Bronchial epithelial cell (primary cell): ENCODE data around the gene EPHA1. TPM values are rescaled to one million over a fixed set of nuclear protein-coding genes. Genes with fewer than 3 reads are reported as not detected.
A peak's percentile ranks its signal among the peaks of the same experiment; 100 is the strongest.

Experiments
- DNase-seq: peaks from one replicate; pipeline ENCODE4 v3.0.0-alpha.2; 2010; ENCODE audit warnings: low read depth
- FAIRE-seq: peaks from 2 replicates; lab custom pipeline; 2011; peaks lifted over from hg19 to GRCh38; lab: Jason Lieb, UNC
- H3K27me3 ChIP-seq: 2 replicates; pipeline ENCODE4 v1.5.1; 2011; ENCODE audit warnings: low read length; ENCODE audit not compliant: control insufficient read depth, insufficient read depth
- H3K36me3 ChIP-seq: 2 replicates; pipeline ENCODE4 v1.5.1; 2011; ENCODE audit warnings: low read length; ENCODE audit not compliant: control insufficient read depth, insufficient read depth
- H3K4me3 ChIP-seq: 2 replicates; pipeline ENCODE4 v1.5.1; 2011; ENCODE audit warnings: mild to moderate bottlenecking, low read depth, low read length, control low read depth
- total RNA-seq: library from RNA; depleted of rRNA; stranded (reverse); fragments of >200 nt; gene quantifications from 2 replicates; pipeline ENCODE4 v1.2.1, GENCODE V29; 2014
- TF ChIP-seq, protein P1 (sequence below): IDR thresholded peaks from 2 replicates; pipeline ENCODE4 v1.5.1; 2011; ENCODE audit warnings: mild to moderate bottlenecking, moderate library complexity, low read length, control low read depth, inconsistent platforms; ENCODE audit not compliant: insufficient read depth, severe bottlenecking

Gene EPHA1
- total RNA-seq, 1 donor from 2014 or later, result 19.0 TPM

DNA sequence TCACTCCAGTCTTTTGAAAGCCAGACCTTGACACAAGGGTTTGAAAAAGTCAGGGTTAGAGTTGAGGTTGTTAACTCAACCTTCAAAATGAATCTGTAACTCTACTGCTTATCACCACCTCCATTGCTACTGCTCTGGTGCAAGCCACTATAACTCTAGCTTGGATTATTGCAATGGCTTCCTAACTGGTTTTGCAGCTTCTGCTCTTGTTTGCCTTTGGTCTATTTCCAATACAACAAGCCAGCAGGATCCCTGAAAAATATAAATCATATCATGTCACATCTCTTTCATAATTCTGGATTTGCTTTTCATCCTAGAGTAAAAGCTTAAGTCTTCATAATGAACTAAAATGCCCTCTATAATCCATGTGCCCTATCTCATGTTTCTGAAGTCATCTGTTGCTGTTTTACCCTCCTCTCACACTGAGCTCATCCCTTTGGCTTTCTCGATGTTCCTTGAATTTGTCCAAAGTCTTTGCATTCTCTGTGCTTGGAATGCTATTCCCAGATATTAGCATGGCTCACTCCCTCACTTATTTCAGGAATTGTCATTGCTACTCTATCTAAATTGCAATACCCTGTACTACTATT is 45.5 kb upstream of the EPHA1 start:
- H3K4me3 ChIP-seq, result no peak overlapping the region
- H3K36me3 ChIP-seq, result no peaks in the 10 kb centered on the region
- no peaks in the 10 kb centered on the region for H3K27me3 ChIP-seq
- FAIRE-seq (no peak), DNase-seq (no peak)
- TF ChIP-seq, protein P1, sequence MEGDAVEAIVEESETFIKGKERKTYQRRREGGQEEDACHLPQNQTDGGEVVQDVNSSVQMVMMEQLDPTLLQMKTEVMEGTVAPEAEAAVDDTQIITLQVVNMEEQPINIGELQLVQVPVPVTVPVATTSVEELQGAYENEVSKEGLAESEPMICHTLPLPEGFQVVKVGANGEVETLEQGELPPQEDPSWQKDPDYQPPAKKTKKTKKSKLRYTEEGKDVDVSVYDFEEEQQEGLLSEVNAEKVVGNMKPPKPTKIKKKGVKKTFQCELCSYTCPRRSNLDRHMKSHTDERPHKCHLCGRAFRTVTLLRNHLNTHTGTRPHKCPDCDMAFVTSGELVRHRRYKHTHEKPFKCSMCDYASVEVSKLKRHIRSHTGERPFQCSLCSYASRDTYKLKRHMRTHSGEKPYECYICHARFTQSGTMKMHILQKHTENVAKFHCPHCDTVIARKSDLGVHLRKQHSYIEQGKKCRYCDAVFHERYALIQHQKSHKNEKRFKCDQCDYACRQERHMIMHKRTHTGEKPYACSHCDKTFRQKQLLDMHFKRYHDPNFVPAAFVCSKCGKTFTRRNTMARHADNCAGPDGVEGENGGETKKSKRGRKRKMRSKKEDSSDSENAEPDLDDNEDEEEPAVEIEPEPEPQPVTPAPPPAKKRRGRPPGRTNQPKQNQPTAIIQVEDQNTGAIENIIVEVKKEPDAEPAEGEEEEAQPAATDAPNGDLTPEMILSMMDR, result no peak

DNA sequence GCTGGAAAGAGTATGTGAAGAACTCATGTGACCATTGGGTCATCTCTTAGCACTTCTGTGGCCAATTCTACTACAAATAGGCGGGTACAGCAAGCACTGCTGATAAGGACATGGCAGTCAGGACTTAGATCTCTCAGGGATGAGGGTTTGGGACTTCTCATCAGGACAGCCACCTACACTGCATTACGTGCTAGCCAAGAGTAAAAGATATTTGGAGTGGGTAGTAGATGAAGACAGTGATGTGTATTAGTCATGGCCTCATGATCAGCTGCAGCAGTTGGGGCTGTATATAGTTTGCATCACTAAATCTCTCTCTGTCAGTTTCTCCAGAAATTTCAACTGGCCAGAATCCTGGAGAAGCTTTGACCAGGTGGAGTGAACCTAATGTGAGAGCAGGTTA is 43.8 kb upstream of the EPHA1 start:
- no peaks in the 10 kb centered on the region for H3K27me3 ChIP-seq
- FAIRE-seq (peak; percentile 18), DNase-seq (no peak)
- H3K36me3 ChIP-seq, result no peaks in the 10 kb centered on the region
- TF ChIP-seq, protein P1, result no peak
- no peak overlapping the region for H3K4me3 ChIP-seq

DNA sequence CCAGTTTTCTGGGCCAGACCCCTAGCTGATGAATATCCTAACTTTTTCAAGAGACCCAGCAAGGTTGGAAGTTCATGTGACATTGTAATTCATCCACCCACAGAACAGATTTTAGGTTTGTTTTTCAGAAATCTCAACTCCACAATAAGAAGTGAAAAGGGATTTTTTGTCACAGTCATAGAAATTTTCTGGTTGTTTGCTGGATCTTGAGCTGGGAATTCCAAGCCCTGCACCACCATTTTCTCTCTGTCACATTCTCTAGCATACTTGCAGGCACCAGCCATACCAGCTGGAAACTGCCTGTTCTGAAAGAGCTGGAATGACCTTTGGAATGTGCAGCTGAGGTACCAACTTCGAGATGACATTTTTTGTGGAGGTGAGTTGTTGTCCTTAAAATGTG is 43.1 kb upstream of the EPHA1 start:
- no peak overlapping the region for H3K4me3 ChIP-seq
- H3K36me3 ChIP-seq, result no peaks in the 10 kb centered on the region
- DNase-seq, result no peak
- TF ChIP-seq, protein P1, result no peak
- FAIRE-seq, result no peak
- no peaks in the 10 kb centered on the region for H3K27me3 ChIP-seq

DNA sequence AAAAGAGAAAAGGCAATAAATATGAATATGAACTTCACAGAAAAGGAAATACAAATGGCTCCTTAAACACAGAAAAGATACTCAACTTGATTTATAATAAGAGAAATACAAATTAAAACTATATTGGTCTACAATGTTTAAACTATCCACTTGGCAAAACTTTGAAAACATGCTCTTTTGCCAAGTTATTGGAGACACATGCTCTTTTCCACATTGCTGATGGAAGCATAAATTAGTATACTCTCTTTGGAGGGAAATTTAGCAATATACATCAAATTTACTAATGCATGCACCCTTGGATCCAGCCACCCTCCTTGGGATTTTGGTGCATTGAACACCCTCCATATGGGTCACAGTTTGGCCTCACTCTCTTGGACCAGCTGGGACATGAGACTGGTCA is 42.5 kb upstream of the EPHA1 start:
- DNase-seq (no peak), FAIRE-seq (no peak)
- no peaks in the 10 kb centered on the region for H3K27me3 ChIP-seq
- TF ChIP-seq, protein P1, result no peak
- no peak overlapping the region for H3K4me3 ChIP-seq
- H3K36me3 ChIP-seq, result no peaks in the 10 kb centered on the region

DNA sequence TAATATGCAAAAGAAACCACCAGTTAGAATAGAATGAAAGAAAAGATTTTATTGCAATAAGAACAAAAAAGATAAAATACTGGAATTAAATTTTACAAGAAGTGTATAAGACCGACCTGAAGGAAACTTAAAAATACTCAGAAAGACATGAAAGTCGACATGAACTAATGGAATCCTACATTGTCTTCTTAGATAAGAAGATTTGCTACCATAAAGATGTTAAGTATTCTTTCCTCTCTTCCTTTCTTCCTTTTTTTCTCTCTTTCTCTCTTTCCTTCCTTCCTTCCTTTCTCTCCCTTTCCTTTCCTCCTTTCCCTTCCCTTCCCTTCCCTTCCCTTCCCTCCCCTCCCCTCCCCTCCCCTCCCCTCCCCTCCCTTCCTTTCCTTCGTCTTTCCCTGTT is 41.1 kb upstream of the EPHA1 start:
- TF ChIP-seq, protein P1, result no peak
- DNase-seq (no peak), FAIRE-seq (no peak)
- no peak overlapping the region for H3K4me3 ChIP-seq
- no peaks in the 10 kb centered on the region for H3K27me3 ChIP-seq
- no peaks in the 10 kb centered on the region for H3K36me3 ChIP-seq

DNA sequence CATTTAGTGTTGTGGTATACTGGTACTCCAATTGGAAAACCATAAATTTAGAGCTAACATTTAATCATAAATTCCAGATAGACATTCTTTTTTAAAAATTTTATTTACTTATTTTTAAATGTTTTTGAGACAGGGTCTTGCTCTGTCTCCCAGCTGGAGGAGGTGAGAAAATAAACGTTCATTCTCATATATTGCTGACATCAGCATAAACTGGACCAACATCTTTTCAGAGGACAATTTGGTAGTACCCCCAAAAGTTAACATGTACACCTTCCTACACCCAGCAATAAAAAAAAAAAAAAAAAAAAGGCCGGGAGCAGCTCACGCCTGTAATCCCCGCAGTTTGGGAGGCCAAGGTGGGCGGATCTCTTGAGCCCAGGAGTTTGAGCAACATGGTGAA is 39.8 kb upstream of the EPHA1 start:
- TF ChIP-seq, protein P1, result no peak
- no peaks in the 10 kb centered on the region for H3K27me3 ChIP-seq
- no peak overlapping the region for H3K4me3 ChIP-seq
- DNase-seq (no peak), FAIRE-seq (no peak)
- H3K36me3 ChIP-seq, result no peaks in the 10 kb centered on the region
